Thymus (tissue), 11 donors: ENCODE measurements around the gene GALNT17. TPM values are rescaled to one million over a fixed set of nuclear protein-coding genes. Genes with fewer than 3 reads are reported as not detected.

Experiments
- DNase-seq, 9 donors: peaks; one replicate each; pipeline ENCODE4 v3.0.0-alpha.2; 2013; ENCODE audit warnings: low spot score in 9 of 9, low read depth in 6 of 9, missing footprints in 1 of 9
- H3K27ac ChIP-seq, 2 donors: one replicate each; pipeline ENCODE4 v1.5.1; 2013; ENCODE audit warnings: control low read depth in 1 of 2, low read depth in 1 of 2, low read length in 1 of 2, mild to moderate bottlenecking in 1 of 2, moderate library complexity in 1 of 2
- H3K27me3 ChIP-seq, 2 donors: one replicate each; pipeline ENCODE4 v1.5.1; 2013; ENCODE audit warnings: low read length in 1 of 2; ENCODE audit not compliant: control insufficient read depth in 2 of 2, insufficient read depth in 1 of 2
- H3K36me3 ChIP-seq, 2 donors: one replicate each; pipeline ENCODE4 v1.5.1; 2013; ENCODE audit warnings: low read length in 1 of 2, mild to moderate bottlenecking in 1 of 2, moderate library complexity in 1 of 2; ENCODE audit not compliant: control insufficient read depth in 2 of 2, insufficient read depth in 2 of 2
- H3K4me1 ChIP-seq, 2 donors: one replicate each; pipeline ENCODE4 v1.5.1; 2013; ENCODE audit warnings: low read length in 2 of 2; ENCODE audit not compliant: control insufficient read depth in 2 of 2, insufficient read depth in 2 of 2
- H3K4me3 ChIP-seq, 2 donors: one replicate each; pipeline ENCODE4 v1.5.1; 2013; ENCODE audit warnings: low read length in 2 of 2, control low read depth in 1 of 2, mild to moderate bottlenecking in 1 of 2
- H3K9me3 ChIP-seq, 2 donors: one replicate each; pipeline ENCODE4 v1.5.1; 2013; ENCODE audit warnings: low read length in 1 of 2, mild to moderate bottlenecking in 1 of 2; ENCODE audit not compliant: control insufficient read depth in 2 of 2, insufficient read depth in 1 of 2
- WGBS: extraction: QIAGEN DNeasy Blood & Tissue Kit; methylation state at CpG from one replicate; pipeline ENCODE4 v1.1.7; 2013; 5-methylcytosine and 5-hydroxymethylcytosine counted together
- polyA plus RNA-seq: library from polyadenylated mRNA; stranded (reverse); fragments of 200-250 nt; gene quantifications from one replicate; pipeline ENCODE4 v1.2.3, GENCODE V29; 2013
- total RNA-seq: library from RNA; stranded (reverse); fragments of 120-200 nt; gene quantifications from one replicate; pipeline ENCODE4 v1.2.4, GENCODE V29; 2013
- donor health status: healthy.

Gene GALNT17
- total and polyA plus RNA-seq, 2 donors = 1.8 to 9.2 TPM

GRCh38 chr7:71485586-71485985 is 353.6 kb downstream of the GALNT17 start:
- Histone ChIP-seq H3K27ac (no peak overlapping the region), H3K9me3 (no peaks in the 10 kb centered on the region), H3K27me3 (no peaks in the 10 kb centered on the region), H3K4me3 (no peak overlapping the region), H3K4me1 (no peaks in the 10 kb centered on the region), H3K36me3 (no peaks in the 10 kb centered on the region)
- no peak for DNase-seq
- WGBS = 94% methylated on average over 3 of the region's 3 CpGs

- Histone ChIP-seq H3K36me3 (no peaks in the 10 kb centered on the region), H3K9me3 (no peaks in the 10 kb centered on the region), H3K4me1 (no peaks in the 10 kb centered on the region), H3K27me3 (no peaks in the 10 kb centered on the region), H3K27ac (no peak overlapping the region), H3K4me3 (no peak overlapping the region)
- WGBS = 91% methylated on average over 5 of the region's 5 CpGs
- no peak for DNase-seq
Observed at GRCh38 chr7:71486414-71486813, 354.5 kb downstream of the GALNT17 start.

- Histone ChIP-seq H3K27ac (no peak overlapping the region), H3K4me3 (no peak overlapping the region), H3K4me1 (no peaks in the 10 kb centered on the region), H3K9me3 (no peaks in the 10 kb centered on the region), H3K27me3 (no peaks in the 10 kb centered on the region), H3K36me3 (no peaks in the 10 kb centered on the region)
- WGBS = 66% methylated on average over 6 of the region's 6 CpGs
- DNase-seq = no peak
Observed at GRCh38 chr7:71486856-71487628, 355.1 kb downstream of the GALNT17 start.

- DNase-seq = no peak
- Histone ChIP-seq H3K27ac (no peak overlapping the region), H3K4me1 (no peaks in the 10 kb centered on the region), H3K36me3 (no peaks in the 10 kb centered on the region), H3K4me3 (no peak overlapping the region), H3K27me3 (no peaks in the 10 kb centered on the region), H3K9me3 (no peaks in the 10 kb centered on the region)
- WGBS = 77% methylated on average over 2 of the region's 2 CpGs
Observed at GRCh38 chr7:71488308-71488707, 356.4 kb downstream of the GALNT17 start.

- WGBS = 89% methylated on average over 6 of the region's 6 CpGs
- Histone ChIP-seq H3K4me3 (no peak overlapping the region), H3K27ac (no peak overlapping the region), H3K4me1 (no peaks in the 10 kb centered on the region), H3K27me3 (no peaks in the 10 kb centered on the region), H3K36me3 (no peaks in the 10 kb centered on the region), H3K9me3 (no peaks in the 10 kb centered on the region)
- DNase-seq = no peak
Observed at GRCh38 chr7:71491336-71491735, 359.4 kb downstream of the GALNT17 start.

- no peak overlapping the region for H3K27ac ChIP-seq
- 92% methylated on average over 4 of the region's 4 CpGs for WGBS
Observed at GRCh38 chr7:71495828-71496227, 363.9 kb downstream of the GALNT17 start.

GRCh38 chr7:71497256-71497946 is 365.5 kb downstream of the GALNT17 start:
- Histone ChIP-seq H3K4me3 (no peak overlapping the region), H3K9me3 (no peaks in the 10 kb centered on the region), H3K36me3 (no peaks in the 10 kb centered on the region), H3K27me3 (no peaks in the 10 kb centered on the region), H3K4me1 (no peaks in the 10 kb centered on the region), H3K27ac (no peak overlapping the region)
- DNase-seq = no peak
- WGBS = 74% methylated on average over 8 of the region's 8 CpGs

More at GRCh38 chr7:71495828-71496227, 363.9 kb downstream of the GALNT17 start:
- DNase-seq = no peak
- H3K9me3 ChIP-seq = no peaks in the 10 kb centered on the region
- no peaks in the 10 kb centered on the region for H3K4me1 ChIP-seq
- no peaks in the 10 kb centered on the region for H3K36me3 ChIP-seq
- H3K27me3 ChIP-seq = no peaks in the 10 kb centered on the region
- H3K4me3 ChIP-seq = no peak overlapping the region

GRCh38 chr7:71498381-71498780 is 366.4 kb downstream of the GALNT17 start:
- 89% methylated on average over 3 of the region's 3 CpGs for whole genome bisulfite sequencing
- Histone ChIP-seq H3K27ac (no peak overlapping the region), H3K4me3 (no peak overlapping the region), H3K9me3 (no peaks in the 10 kb centered on the region), H3K36me3 (no peaks in the 10 kb centered on the region), H3K4me1 (no peaks in the 10 kb centered on the region), H3K27me3 (no peaks in the 10 kb centered on the region)
- DNase-seq = no peak

- Histone ChIP-seq H3K36me3 (no peaks in the 10 kb centered on the region), H3K4me3 (no peak overlapping the region), H3K27ac (no peak overlapping the region), H3K4me1 (no peaks in the 10 kb centered on the region), H3K27me3 (no peaks in the 10 kb centered on the region), H3K9me3 (no peaks in the 10 kb centered on the region)
- DNase-seq = no peak
- WGBS = 82% methylated on average over 7 of the region's 7 CpGs
Observed at GRCh38 chr7:71504697-71505441, 372.9 kb downstream of the GALNT17 start.
